GM19193 (cell line): ENCODE measurements around the gene TTLL10.

Experiments used
- POLR2A ChIP-seq: IDR thresholded peaks from 4 replicates; pipeline ENCODE4 v1.6.1; 2011; ENCODE audit not compliant: insufficient read depth, insufficient read length; ENCODE audit errors: extremely low read depth

The TTLL10 gene

GRCh38 chr1:1211541-1212441 lies 38.1 kb downstream of the TTLL10 start:
- TF ChIP-seq POLR2A, result no peak

DNA sequence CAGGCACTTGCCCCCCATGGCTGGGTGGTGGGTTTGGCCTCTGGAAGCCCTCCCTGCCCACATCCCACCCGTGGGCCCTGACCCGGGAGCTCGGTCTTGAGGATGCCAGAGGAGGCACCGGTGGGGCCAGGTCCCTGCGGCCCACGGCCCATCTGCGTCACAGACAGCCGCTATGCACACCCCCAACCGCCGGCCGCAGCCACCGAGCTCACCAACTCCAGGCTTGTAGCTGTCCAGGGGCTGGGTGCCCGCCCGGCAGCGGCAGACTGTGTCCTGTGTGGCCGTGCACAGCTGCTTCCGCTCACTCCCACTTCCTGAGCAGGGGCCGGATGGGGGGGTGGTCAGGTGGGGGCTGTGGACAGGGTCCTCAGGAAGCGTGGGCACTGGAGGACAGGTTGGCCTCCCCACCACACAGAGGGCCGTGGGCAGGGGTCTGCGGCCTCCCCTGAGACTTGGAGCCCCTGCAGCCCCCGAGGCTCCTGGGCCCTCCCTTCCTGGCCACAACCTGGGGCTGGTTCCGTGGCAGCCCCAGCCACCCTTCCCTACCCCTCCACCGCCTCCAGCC lies 39.2 kb downstream of the TTLL10 start:
- no peak for TF ChIP-seq POLR2A

DNA sequence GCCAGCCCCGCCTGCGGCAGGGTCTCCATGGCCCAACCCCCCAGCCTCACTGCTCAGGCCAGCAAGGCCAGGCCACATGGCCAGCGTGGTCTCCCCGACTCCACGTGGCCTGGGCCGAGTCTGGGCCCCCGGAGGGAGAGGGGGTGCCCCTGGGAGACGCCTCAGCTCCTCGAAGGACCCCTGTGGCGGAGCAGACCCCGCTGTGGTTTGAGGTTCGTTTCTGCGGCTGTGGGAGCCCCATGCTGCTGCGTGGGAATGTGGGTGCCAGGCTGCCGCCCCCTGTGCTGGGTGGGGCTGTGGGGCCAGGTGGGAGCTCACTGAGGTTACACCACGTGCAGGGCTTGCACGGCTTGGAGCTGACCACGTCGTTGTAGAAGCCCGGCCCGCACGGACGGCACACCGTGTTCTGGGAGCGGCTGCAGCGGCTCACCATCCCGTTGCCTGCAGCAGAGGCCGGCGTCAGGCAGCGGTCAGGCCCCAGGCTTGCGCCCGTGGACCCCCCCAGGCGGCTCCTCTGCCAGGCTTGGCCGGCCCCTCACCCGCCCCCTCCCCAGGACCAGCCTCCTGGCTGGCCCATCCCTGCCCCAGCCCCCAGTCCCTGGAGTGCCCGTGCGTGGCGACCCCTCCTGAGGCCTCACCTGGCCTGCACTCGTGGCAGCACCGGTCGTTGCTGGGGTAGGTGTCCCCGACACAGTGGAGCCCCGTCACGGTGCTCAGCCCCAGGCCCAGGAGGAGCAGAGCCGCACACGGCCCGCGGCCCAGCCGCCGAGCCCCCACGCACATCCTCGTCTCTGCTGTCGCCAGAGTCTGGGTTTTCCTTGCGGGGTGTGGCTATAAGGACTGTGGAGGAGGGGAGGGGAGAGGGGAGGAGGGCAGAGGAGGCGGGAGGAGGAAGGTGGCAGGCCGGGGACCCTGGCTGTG lies 39.9 kb downstream of the TTLL10 start, which contains the start of gene TNFRSF4:
TSS of gene TNFRSF4 (minus strand) at position 809 of the 921 bp plus-strand sequence. CDS start at position 783, 26 bp downstream.
- no peak for TF ChIP-seq POLR2A

DNA sequence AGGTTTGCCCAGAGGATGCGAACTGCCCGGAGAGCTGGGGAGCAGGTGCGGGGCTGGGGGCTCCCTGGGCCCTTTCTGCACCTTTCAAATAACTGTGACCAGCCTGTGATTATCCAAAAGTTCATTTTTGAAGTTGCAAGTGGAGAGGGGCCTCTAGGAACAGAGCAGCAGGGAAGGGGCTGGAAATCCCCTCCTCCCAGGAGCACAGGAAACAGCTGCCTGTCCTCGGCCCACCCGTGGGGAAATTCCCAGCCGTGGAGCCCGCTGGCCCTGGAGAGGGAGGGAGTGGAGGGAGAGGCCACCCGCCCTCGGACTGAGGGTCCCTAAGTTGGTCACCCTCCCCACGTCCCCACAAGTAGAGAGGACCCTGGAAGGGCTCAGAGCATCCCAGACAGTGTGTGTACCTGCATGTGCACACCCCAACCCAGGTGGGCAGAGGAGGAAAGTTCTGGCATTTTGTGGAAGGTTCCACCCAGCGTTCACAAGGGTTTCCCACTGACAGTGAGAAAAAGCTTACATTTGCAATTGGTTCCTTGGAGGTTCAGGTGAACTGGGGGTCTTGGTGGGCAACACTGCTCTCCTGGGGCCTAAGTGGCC lies 41.5 kb downstream of the TTLL10 start:
- TF ChIP-seq POLR2A, result no peak

DNA sequence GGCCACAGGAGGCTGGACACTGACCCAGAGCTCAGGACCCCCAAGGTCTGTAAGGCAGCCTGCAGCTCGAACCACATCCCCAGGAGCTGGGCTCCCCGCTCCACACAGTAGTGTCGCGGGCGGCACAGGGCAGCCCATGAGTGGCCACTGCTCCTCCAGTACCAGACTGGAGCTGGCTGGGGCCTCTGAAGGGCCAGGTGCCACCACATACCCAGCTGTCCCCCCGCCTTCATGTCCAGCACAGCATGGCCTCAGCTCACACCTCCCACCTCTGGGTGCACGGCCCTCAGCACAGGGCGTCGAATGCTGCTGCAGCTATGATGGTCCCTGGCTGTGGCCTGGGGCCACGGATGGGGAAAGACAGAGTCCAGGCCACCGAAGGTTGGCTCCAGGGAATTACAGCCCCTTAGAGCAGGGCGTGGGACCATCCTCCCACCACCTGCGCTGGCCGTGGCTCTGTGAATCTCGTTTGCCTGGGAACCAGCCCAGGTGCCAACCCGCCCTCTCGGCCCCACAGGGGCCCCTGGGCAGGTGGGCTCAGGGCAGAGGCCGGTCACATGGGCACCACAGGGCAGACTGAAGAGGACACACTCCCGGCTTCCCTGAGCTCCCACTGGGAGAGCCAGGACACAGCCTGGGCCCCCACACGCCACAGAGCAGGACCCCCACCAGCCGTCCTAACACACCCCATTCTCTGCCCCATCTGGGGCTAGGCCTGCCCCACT lies 42.4 kb downstream of the TTLL10 start:
- TF ChIP-seq POLR2A, result no peak

- no peak for TF ChIP-seq POLR2A
Observed at GRCh38 chr1:1216770-1217620, 43.3 kb downstream of the TTLL10 start.

DNA sequence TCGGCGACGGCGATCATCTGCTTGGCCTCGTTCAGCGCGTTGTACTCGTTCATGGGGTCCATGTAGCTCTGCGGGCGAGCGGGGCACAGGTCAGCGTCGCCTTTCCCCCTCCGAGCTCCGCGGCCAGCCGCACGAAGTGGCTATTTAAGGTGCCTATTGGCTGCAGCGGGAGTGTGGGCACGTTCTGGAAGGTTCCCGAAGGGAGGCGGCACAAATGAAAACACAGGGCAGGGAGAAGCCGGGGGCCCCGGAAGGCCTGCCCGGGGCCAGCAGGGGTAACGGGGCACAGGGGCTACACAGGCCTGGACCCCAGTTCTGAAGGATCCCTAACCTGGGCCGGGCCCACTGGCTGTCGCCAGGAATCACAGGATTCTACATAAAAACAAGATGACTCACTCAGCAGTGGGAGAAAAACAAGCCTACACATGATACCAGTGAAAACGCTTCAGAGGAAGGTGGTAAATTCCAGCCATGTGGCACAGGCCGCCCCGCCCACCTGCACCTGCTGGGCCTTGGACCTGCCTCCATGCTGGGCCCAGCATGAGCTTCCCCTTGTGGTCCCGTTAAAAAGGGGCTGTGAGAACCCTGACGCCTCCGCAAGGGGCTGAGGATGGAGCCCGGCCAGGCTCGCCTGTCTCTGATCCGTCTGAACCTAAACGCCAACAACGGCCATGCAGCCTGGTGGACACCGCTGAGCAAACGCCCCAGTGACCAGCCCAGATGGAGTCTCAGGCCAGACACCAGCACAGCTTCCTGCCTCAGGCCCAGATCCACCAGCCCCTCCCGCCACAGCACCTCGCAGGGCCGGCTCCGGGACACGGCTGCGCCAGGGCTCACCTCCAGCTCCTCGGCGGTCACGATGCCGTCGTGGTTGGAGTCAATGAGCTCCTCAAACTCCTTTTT lies 44.2 kb downstream of the TTLL10 start:
- TF ChIP-seq POLR2A, result no peak

DNA sequence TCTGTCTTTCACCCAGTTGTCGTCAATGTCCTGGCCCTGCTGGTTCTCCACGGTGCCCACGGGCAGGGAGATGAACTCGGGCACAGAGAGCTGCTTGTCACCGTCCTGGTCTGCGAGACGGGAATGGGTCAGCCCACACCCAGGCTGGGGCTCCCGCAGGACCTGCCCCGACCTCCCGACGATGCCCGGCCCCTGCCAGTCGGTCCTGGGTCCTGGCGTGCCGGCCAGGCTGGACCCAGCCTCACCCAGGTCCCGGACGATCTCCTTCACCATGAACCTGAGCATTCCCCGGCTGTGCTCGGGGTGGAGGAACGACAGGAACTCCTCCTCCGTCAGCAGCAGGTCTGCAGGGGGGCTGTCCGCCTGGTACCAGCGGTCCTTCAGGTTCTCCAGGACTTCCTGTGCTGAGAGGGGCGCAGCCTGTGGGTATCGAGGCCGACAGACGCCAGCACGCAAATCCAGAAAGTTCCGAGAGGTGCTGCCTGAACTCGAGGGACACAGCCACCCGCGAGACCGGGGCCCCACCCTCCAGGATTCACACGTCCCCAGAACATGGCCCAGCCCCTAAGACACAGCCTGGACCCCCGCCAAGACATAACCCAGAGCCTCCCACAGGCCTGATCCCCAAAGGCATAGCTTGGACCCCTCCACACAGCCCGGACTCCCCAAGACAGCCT lies 45.0 kb downstream of the TTLL10 start:
- TF ChIP-seq POLR2A, result no peak

GRCh38 chr1:1219341-1219740 lies 45.7 kb downstream of the TTLL10 start:
- no peak for TF ChIP-seq POLR2A

DNA sequence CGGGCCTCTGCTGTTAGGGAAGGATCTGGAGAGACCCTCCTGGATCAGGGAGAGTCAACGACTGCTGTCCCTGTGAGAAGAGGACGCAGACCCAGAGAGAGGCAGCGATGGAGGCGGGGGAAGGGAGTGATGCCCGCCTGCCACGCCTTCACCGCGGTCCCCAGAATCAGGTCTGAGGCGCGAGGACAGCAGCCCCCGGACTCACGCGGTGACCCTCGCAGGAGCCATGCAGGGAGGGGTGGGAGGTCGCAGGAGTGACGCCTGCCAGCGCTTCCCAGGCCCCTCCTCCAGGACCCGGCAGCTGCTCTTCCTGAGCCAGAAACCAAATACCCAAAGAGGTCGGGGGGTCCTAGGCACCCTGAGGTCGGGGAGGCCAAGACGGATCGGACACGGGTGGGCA lies 46.5 kb downstream of the TTLL10 start:
- TF ChIP-seq POLR2A, result no peak

DNA sequence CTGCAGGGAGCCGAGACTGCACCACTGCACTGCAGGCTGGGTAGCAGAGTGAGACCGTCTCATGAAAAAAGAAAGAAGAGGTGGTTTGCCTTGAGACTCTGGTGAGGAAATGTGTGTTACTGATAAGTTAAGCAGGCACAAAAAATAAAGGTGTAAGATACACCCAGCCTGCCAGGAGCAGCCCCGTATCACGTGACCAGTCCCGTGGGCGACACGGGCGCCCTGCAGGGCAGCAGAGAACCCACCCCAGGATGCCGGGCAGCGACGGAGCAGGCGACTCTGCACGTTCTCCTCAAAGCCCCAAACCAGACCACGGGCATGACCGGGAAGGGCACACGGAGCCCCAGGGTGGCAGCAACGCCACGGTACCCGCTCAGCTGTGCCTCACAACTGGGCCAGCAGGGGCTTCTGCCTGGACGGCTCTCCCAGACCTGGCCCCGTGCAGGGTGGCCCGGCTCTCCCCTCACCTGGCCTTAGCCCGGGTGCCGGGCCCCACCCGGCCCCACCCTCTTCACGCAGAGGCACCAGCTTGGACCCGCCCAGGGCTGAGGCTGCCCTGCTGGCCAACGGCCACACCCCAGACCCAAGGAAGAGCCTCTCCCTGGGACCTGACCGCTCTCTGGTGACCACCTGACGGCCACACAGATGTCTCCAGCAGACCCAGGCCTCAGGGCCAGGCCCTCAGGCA lies 48.4 kb downstream of the TTLL10 start:
- no peak for TF ChIP-seq POLR2A

GRCh38 chr1:1222575-1223225 lies 49.0 kb downstream of the TTLL10 start:
- no peak for TF ChIP-seq POLR2A
